HCT116 (cell line): Measurements from ENCODE around the gene CLEC3B. TPM values are rescaled to one million over a fixed set of nuclear protein-coding genes. Genes with fewer than 3 reads are reported as not detected.

Experiments used
- ATAC-seq: fragments of 200-7000 bp; cut with Tn5 transposase; 2 replicates; pipeline ENCODE4 v1.9.1; 2020; ENCODE audit warnings: mild to moderate bottlenecking, moderate library complexity
- Bru-seq: library from RNA; stranded (reverse); fragments of 400-500 nt; gene quantifications from one replicate; lab custom pipeline; 2021; lab: Mats Ljungman, UMichigan
- BruChase-seq, 2 experiments: library from RNA; stranded (reverse); fragments of 400-500 nt; gene quantifications; one replicate each; lab custom pipeline; 2021; lab: Mats Ljungman, UMichigan
- BruUV-seq: library from RNA; stranded (reverse); fragments of 400-500 nt; replicated peaks from 2 replicates; lab custom pipeline; 2021; lab: Mats Ljungman, UMichigan
- CTCF ChIA-PET: fragments of 300-600 bp; sonication (Branson Sonifier 250); formaldehyde crosslinking; loops from one replicate; lab custom pipeline; 2021; ENCODE audit warnings: antibody characterized with exemption; lab: Charles Lee
- POLR2A ChIA-PET: fragments of 300-600, 350-600 bp; sonication (Branson Sonifier 250); formaldehyde crosslinking; loops from one replicate; lab custom pipeline; 2021; ENCODE audit warnings: antibody characterized with exemption; lab: Charles Lee
- RAD21 ChIA-PET, 2 experiments: fragments of 300-600 bp; sonication (Branson Sonifier 250); formaldehyde crosslinking; loops; one replicate each; lab custom pipeline; 2023; ENCODE audit warnings: low total read pairs in 2 of 2; ENCODE audit not compliant: uncharacterized antibody in 2 of 2, unreplicated experiment in 2 of 2, low non-redundant PET in 1 of 2; lab: Charles Lee
- DNase-seq: peaks from one replicate; pipeline ENCODE4 v3.0.0-alpha.2; 2010; ENCODE audit warnings: low read depth, low spot score
- H2AFZ ChIP-seq: fragments of 200-600 bp; shearing (Covaris generic), sonication (generic); 2 replicates; pipeline ENCODE4 v1.6.1; 2017; ENCODE audit warnings: low read depth, mixed run types, mixed read lengths, antibody characterized with exemption, low read length; ENCODE audit not compliant: poor library complexity, severe bottlenecking
- H3K27ac ChIP-seq: 2 replicates; pipeline ENCODE4 v1.5.1; 2012; ENCODE audit warnings: low read depth, low read length
- H3K27me3 ChIP-seq: fragments of 200-600 bp; sonication (generic); 2 replicates; pipeline ENCODE4 v1.6.1; 2016; ENCODE audit warnings: mixed run types, low read length, mixed read lengths; ENCODE audit not compliant: insufficient read depth
- H3K36me3 ChIP-seq, 2 experiments: fragments of 200-500 bp in 1 of 2; fragments of 200-600 bp in 1 of 2; sonication (Bioruptor generic) in 1 of 2; sonication (generic) in 1 of 2; 2 replicates each; pipeline versions ENCODE4 v1.5.1 to v1.6.1; 2014 to 2016; ENCODE audit warnings: low read length in 2 of 2, inconsistent platforms in 1 of 2, mixed read lengths in 1 of 2, mixed run types in 1 of 2; ENCODE audit not compliant: insufficient read depth in 2 of 2, control insufficient read depth in 1 of 2
- H3K4me1 ChIP-seq, 2 experiments: fragments of 200-600 bp in 1 of 2; sonication (generic) in 1 of 2; 2 replicates each; pipeline versions ENCODE4 v1.5.1 to v1.6.1; 2012 to 2017; ENCODE audit warnings: low read length in 2 of 2, inconsistent platforms in 1 of 2, mild to moderate bottlenecking in 1 of 2, mixed read lengths in 1 of 2, mixed run types in 1 of 2, moderate library complexity in 1 of 2; ENCODE audit not compliant: insufficient read depth in 2 of 2, control insufficient read depth in 1 of 2
- H3K4me2 ChIP-seq: fragments of 200-600 bp; sonication (generic); 2 replicates; pipeline ENCODE4 v1.6.1; 2017; ENCODE audit warnings: mixed run types, low read length, mixed read lengths
- H3K4me3 ChIP-seq, 2 experiments: fragments of 200-600 bp in 1 of 2; sonication (generic) in 1 of 2; replicated peaks in 1 of 2; 2 replicates each; pipeline ENCODE4 v1.5.1; 2011 to 2016; ENCODE audit warnings: low read length in 2 of 2, control low read depth in 1 of 2, low read depth in 1 of 2, mild to moderate bottlenecking in 1 of 2, mixed read lengths in 1 of 2, mixed run types in 1 of 2
- H3K79me2 ChIP-seq: fragments of 200-600 bp; sonication (generic); 2 replicates; pipeline ENCODE4 v1.6.1; 2017; ENCODE audit warnings: mild to moderate bottlenecking, mixed run types, low read length, moderate library complexity, mixed read lengths; ENCODE audit not compliant: insufficient read depth
- H3K9ac ChIP-seq: fragments of 200-600 bp; sonication (generic); 2 replicates; pipeline ENCODE4 v1.6.1; 2016; ENCODE audit warnings: low read length, mixed read lengths
- H3K9me2 ChIP-seq: fragments of 200-600 bp; sonication (generic), shearing (Covaris generic); 2 replicates; pipeline ENCODE4 v1.6.1; 2017; ENCODE audit warnings: mixed run types, mild to moderate bottlenecking, moderate library complexity; ENCODE audit not compliant: insufficient read depth
- H3K9me3 ChIP-seq, 2 experiments: fragments of 200-500 bp in 1 of 2; fragments of 200-600 bp in 1 of 2; sonication (Bioruptor generic) in 1 of 2; sonication (generic) in 1 of 2; 2 replicates each; pipeline ENCODE4 v1.6.1; 2014 to 2017; ENCODE audit warnings: low read length in 2 of 2, mixed read lengths in 2 of 2, inconsistent platforms in 1 of 2, low read depth in 1 of 2, mild to moderate bottlenecking in 1 of 2, mixed run types in 1 of 2, moderate library complexity in 1 of 2; ENCODE audit not compliant: control insufficient read depth in 1 of 2, insufficient read depth in 1 of 2
- H4K20me1 ChIP-seq: fragments of 200-600 bp; sonication (generic), shearing (Covaris generic); 2 replicates; pipeline ENCODE4 v1.6.1; 2017; ENCODE audit warnings: mixed run types, mild to moderate bottlenecking, moderate library complexity; ENCODE audit not compliant: insufficient read depth
- CBX3 ChIP-seq: IDR thresholded peaks from 2 replicates; pipeline ENCODE4 v1.6.1; 2012; ENCODE audit warnings: low read depth
- CEBPB ChIP-seq: IDR thresholded peaks from 2 replicates; pipeline ENCODE4 v1.6.1; 2012; ENCODE audit warnings: low read depth
- ELF1 ChIP-seq: IDR thresholded peaks from 2 replicates; pipeline ENCODE4 v1.6.1; 2012; ENCODE audit warnings: low read depth, borderline replicate concordance
- EZH2 ChIP-seq: fragments of 200-600 bp; sonication (generic); IDR thresholded peaks from 2 replicates; pipeline ENCODE4 v1.6.1; 2017; ENCODE audit warnings: antibody characterized with exemption, mixed run types
- EZH2phosphoT487 ChIP-seq: fragments of 200-600 bp; IDR thresholded peaks from 2 replicates; pipeline ENCODE4 v1.6.1; 2018; ENCODE audit warnings: antibody characterized with exemption, borderline replicate concordance
- JUND ChIP-seq: IDR thresholded peaks from 2 replicates; pipeline ENCODE4 v1.6.1; 2012
- POLR2A ChIP-seq: IDR thresholded peaks from 2 replicates; pipeline ENCODE4 v1.7.0; 2011; ENCODE audit warnings: borderline replicate concordance; ENCODE audit not compliant: insufficient read depth, insufficient read length; ENCODE audit errors: extremely low read depth
- POLR2AphosphoS5 ChIP-seq: IDR thresholded peaks from 2 replicates; pipeline ENCODE4 v1.6.1; 2011; ENCODE audit warnings: mild to moderate bottlenecking, low read depth, low read length, moderate library complexity
- RAD21 ChIP-seq: IDR thresholded peaks from 2 replicates; pipeline ENCODE4 v1.6.1; 2012; ENCODE audit warnings: low read depth, mild to moderate bottlenecking
- SP1 ChIP-seq: IDR thresholded peaks from 2 replicates; pipeline ENCODE4 v1.6.1; 2012; ENCODE audit warnings: low read depth
- TCF7L2 ChIP-seq: IDR thresholded peaks from 2 replicates; pipeline ENCODE4 v1.7.0; 2011; ENCODE audit warnings: borderline replicate concordance, inconsistent platforms; ENCODE audit not compliant: insufficient read depth, insufficient read length; ENCODE audit errors: extremely low read depth
- YY1 ChIP-seq: IDR thresholded peaks from 2 replicates; pipeline ENCODE4 v1.6.1; 2011; ENCODE audit warnings: low read length, low read depth, moderate library complexity, mild to moderate bottlenecking; ENCODE audit not compliant: insufficient replicate concordance; ENCODE audit errors: extremely low read depth
- ZFX ChIP-seq: fragments of 450-650 bp; IDR thresholded peaks from 2 replicates; pipeline ENCODE4 v1.6.1; 2017
- ZNF274 ChIP-seq: fragments of 200-500 bp; sonication (Bioruptor generic); IDR thresholded peaks from 2 replicates; pipeline ENCODE4 v1.6.1; 2014; ENCODE audit warnings: mild to moderate bottlenecking, low read depth, low read length, inconsistent platforms
- intact Hi-C: fragments of 100-400 bp; cut with micrococcal nuclease; formaldehyde crosslinking; loops from 2 replicates; pipeline ENCODE4 v1.10.0; 2022
- long read RNA-seq: library from polyadenylated mRNA; unstranded; transcript quantifications from one replicate; pipeline ENCODE4 v2.0.0, GENCODE V29; 2021; ENCODE audit not compliant: unreplicated experiment
- polyA plus RNA-seq: library from polyadenylated mRNA; unstranded; fragments of >200 nt; gene quantifications from 2 replicates; pipeline ENCODE4 v1.2.1, GENCODE V29; 2012; ENCODE audit warnings: missing spikeins
- total RNA-seq: library from RNA; stranded (reverse); gene quantifications from one replicate; pipeline ENCODE4 v1.2.1, GENCODE V29; 2021; ENCODE audit not compliant: unreplicated experiment
- TF ChIP-seq, protein P1 (sequence below), 3 experiments: fragments of 200-600 bp in 1 of 3; sonication (generic) in 1 of 3; IDR thresholded peaks in 2 of 3; conservative IDR thresholded peaks in 1 of 3; 2 replicates each; pipeline ENCODE4 v1.5.1; 2012 to 2017; ENCODE audit warnings: low read depth in 2 of 3, low read length in 2 of 3, antibody characterized with exemption in 1 of 3, borderline replicate concordance in 1 of 3, control low read depth in 1 of 3, mild to moderate bottlenecking in 1 of 3, mixed read lengths in 1 of 3, mixed run types in 1 of 3, moderate library complexity in 1 of 3; ENCODE audit not compliant: insufficient read depth in 1 of 3
- TF ChIP-seq, protein P2 (sequence below): IDR thresholded peaks from 2 replicates; pipeline ENCODE4 v1.6.1; 2011; ENCODE audit warnings: mild to moderate bottlenecking, low read length, moderate library complexity; ENCODE audit not compliant: insufficient replicate concordance; ENCODE audit errors: extremely low read depth
- TF ChIP-seq, protein P3 (sequence below): IDR thresholded peaks from 2 replicates; pipeline ENCODE4 v1.6.1; 2012

The CLEC3B gene, protein sequence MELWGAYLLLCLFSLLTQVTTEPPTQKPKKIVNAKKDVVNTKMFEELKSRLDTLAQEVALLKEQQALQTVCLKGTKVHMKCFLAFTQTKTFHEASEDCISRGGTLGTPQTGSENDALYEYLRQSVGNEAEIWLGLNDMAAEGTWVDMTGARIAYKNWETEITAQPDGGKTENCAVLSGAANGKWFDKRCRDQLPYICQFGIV
- total RNA-seq (0.57 TPM), Bru-seq, nascent RNA (percentile 40 among the genes with signal in this experiment), BruChase-seq, experiment 1, labeled RNA remaining after a 6-hour chase (percentile 54 among the genes with signal in this experiment), BruChase-seq, experiment 2, labeled RNA remaining after a 2-hour chase (percentile 58 among the genes with signal in this experiment)
- polyA plus RNA-seq: 0.26 and 0.51 TPM in 2 replicates
- long read RNA-seq, partial matches to known transcripts: 0 of 2 reads
- long read RNA-seq, other reads (novel, unspliced or antisense): 2 of 2 reads

DNA sequence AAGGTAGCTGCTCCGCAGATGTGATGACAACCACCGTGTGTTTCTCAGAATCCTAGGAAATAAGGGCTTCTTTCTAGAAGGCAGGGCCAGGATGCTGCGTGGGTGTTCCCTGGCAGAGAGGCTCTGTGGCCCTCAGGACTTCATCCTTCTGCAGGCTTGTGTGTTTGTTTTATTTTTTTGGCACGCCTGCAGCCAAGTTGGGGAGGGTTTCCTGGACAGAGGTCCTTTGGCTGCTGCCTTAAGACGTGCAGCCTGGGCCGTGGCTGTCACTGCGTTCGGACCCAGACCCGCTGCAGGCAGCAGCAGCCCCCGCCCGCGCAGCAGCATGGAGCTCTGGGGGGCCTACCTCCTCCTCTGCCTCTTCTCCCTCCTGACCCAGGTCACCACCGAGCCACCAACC, at the start of gene CLEC3B:
CLEC3B (plus strand) TSS at position 266 of the 400 bp plus-strand sequence; CDS start at position 326, 60 bp downstream.
- no peak for ATAC-seq
- Histone ChIP-seq H3K27ac (no peak within 1 kb of the TSS), H3K79me2 (no peaks in the 10 kb centered on the region), H3K27me3 (no peaks in the 10 kb centered on the region), H3K9ac (no peak within 1 kb of the TSS), H3K36me3 (no peaks in the 10 kb centered on the region), H3K4me3 (no peak within 1 kb of the TSS), H3K9me2 (no peaks in the 10 kb centered on the region), H4K20me1 (no peaks in the 10 kb centered on the region), H3K4me1 (no peaks in the 10 kb centered on the region; a peak in 1 of 4 replicates), H3K4me2 (no peak within 1 kb of the TSS), H3K9me3 (no peaks in the 10 kb centered on the region), H2AFZ (no peak within 1 kb of the TSS)
- POLR2A ChIA-PET: no interaction called here
- no peak for TF ChIP-seq EZH2phosphoT487
- no peak for TF ChIP-seq ELF1
- no peak for TF ChIP-seq RAD21
- TF ChIP-seq YY1: no peak
- TF ChIP-seq POLR2AphosphoS5: no peak
- no peak for TF ChIP-seq CEBPB
- TF ChIP-seq TCF7L2: no peak
- TF ChIP-seq, protein P1, sequence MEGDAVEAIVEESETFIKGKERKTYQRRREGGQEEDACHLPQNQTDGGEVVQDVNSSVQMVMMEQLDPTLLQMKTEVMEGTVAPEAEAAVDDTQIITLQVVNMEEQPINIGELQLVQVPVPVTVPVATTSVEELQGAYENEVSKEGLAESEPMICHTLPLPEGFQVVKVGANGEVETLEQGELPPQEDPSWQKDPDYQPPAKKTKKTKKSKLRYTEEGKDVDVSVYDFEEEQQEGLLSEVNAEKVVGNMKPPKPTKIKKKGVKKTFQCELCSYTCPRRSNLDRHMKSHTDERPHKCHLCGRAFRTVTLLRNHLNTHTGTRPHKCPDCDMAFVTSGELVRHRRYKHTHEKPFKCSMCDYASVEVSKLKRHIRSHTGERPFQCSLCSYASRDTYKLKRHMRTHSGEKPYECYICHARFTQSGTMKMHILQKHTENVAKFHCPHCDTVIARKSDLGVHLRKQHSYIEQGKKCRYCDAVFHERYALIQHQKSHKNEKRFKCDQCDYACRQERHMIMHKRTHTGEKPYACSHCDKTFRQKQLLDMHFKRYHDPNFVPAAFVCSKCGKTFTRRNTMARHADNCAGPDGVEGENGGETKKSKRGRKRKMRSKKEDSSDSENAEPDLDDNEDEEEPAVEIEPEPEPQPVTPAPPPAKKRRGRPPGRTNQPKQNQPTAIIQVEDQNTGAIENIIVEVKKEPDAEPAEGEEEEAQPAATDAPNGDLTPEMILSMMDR (IDR thresholded peaks at IDR 0.05 in 2 of 3, conservative IDR thresholded peaks at IDR 0.05 in 1 of 3; ENCODE audit: borderline replicate concordance in 1 of 3, insufficient read depth in 1 of 3, low read depth in 2 of 3, low read length in 2 of 3): no peak
- no peak for TF ChIP-seq POLR2A
- TF ChIP-seq CBX3: no peak
- TF ChIP-seq ZNF274: no peak
- TF ChIP-seq JUND: no peak
- TF ChIP-seq SP1: no peak
- TF ChIP-seq, protein P2, sequence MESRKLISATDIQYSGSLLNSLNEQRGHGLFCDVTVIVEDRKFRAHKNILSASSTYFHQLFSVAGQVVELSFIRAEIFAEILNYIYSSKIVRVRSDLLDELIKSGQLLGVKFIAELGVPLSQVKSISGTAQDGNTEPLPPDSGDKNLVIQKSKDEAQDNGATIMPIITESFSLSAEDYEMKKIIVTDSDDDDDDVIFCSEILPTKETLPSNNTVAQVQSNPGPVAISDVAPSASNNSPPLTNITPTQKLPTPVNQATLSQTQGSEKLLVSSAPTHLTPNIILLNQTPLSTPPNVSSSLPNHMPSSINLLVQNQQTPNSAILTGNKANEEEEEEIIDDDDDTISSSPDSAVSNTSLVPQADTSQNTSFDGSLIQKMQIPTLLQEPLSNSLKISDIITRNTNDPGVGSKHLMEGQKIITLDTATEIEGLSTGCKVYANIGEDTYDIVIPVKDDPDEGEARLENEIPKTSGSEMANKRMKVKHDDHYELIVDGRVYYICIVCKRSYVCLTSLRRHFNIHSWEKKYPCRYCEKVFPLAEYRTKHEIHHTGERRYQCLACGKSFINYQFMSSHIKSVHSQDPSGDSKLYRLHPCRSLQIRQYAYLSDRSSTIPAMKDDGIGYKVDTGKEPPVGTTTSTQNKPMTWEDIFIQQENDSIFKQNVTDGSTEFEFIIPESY: no peak
- TF ChIP-seq ZFX: no peak
- TF ChIP-seq, protein P3, sequence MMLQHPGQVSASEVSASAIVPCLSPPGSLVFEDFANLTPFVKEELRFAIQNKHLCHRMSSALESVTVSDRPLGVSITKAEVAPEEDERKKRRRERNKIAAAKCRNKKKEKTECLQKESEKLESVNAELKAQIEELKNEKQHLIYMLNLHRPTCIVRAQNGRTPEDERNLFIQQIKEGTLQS: no peak
- TF ChIP-seq EZH2: no peak
- no peak for DNase-seq
- RAD21 ChIA-PET: no interaction called here
- intact Hi-C loops: no loop called here
- CTCF ChIA-PET: no interaction called here
- BruUV-seq: no TSS peak
